ENCODE measurements around the gene ALDH3B2. TPM values are rescaled to one million over a fixed set of nuclear protein-coding genes. Genes with fewer than 3 reads are reported as not detected.
"Not testable (repeated sequence)": the region's sequence is repeated elsewhere in the genome, so short reads cannot be mapped to it uniquely, and the experiment has no call there.

ALDH3B2 gene
- total RNA-seq = not detected

DNA sequence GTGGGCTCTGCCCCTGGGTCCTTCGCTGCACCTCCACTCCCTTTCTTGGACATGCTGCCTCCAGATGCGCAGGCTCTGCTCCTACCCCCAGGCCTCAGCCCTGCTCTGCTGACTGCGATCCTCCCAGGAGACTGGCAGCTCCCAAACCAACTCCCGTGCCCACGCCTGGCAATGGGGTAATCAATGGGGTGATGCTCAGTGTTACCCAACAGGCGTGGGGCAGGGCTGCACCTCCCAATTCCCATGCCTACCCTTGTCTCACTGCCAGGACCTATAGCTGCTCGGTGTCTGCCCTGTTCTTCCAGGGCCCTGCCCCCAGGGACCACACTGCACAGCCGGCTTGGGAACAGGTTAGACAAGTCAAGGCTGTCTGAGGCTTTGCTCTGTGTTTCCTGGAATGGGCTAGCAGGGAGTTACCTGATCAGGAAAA, at the start of gene ALDH3B2:
ALDH3B2 (minus strand) TSS at position 182 of the 430 bp plus-strand sequence. CDS start 7,688 bp downstream, outside the sequence.
- H3K27ac ChIP-seq (replicated peaks in 1 of 4) = no peak within 1 kb of the TSS
- intact Hi-C loops (cut with DNase I) = no loop called here

GRCh38 chr11:67723036-67723435, 48.6 kb upstream of the ALDH3B2 start:
- H3K36me3 ChIP-seq; intact Hi-C loops (cut with DNase I); DNase-seq (ENCODE audit: extremely low spot score); H3K27me3 ChIP-seq; H3K9me3 ChIP-seq; H3K4me1 ChIP-seq; H3K4me3 ChIP-seq; H3K27ac ChIP-seq (replicated peaks in 1 of 4): not testable (repeated sequence)
- WGBS = 73% methylated on average over 9 of the region's 9 CpGs

More for the DNA sequence above, at the start of gene ALDH3B2:
- Histone ChIP-seq H3K27me3 (peaks cover 0 to 45% (median 0%) of the 10 kb centered on the region in 4 donors), H3K9me3 (peaks cover 0 to 7% (median 0%) of the 10 kb centered on the region in 4 donors), H3K36me3 (no peaks in the 10 kb centered on the region), H3K4me1 (no peaks in the 10 kb centered on the region), H3K4me3 (no peak within 1 kb of the TSS)
- WGBS = 87% methylated on average over 8 of the region's 8 CpGs
- no peak for DNase-seq (ENCODE audit: extremely low spot score)
- no peak for TF ChIP-seq EP300 (IDR thresholded peaks at IDR 0.05)
- TF ChIP-seq CTCF (IDR thresholded peaks at IDR 0.05) = no peak
- no peak for TF ChIP-seq POLR2AphosphoS5 (IDR thresholded peaks at IDR 0.05)

DNA sequence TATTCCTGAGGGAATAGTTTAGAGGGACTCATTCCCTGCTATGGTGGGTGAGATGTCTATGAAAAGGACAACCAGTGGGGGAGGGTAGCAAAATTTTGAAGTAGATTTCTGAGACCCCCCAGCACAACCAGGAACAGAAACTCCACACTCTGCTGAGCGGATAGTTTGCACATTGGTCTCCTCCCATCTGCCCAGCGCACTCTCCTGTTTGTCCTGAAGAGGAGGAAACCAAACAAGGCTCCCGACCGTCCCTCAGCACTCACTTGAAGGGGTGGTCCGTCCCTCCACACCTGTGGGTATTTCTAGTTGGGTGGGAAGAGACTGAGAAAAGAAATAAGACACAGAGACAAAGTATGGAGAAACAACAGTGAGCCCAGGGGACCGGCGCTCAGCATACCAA, 41.8 kb upstream of the ALDH3B2 start:
- H3K9me3 ChIP-seq; H3K4me1 ChIP-seq; H3K4me3 ChIP-seq; H3K27ac ChIP-seq (replicated peaks in 1 of 4); DNase-seq (ENCODE audit: extremely low spot score); H3K36me3 ChIP-seq: not testable (repeated sequence)
- WGBS = 69% methylated on average over 6 of the region's 7 CpGs
- peaks cover 0 to 18% (median 3%) of the 10 kb centered on the region in 4 donors for H3K27me3 ChIP-seq
- intact Hi-C loops (cut with DNase I) = loop anchor here (10.0 kb wide), 1 partner anchor 101 kb away; no protein-coding TSS in a partner anchor

DNA sequence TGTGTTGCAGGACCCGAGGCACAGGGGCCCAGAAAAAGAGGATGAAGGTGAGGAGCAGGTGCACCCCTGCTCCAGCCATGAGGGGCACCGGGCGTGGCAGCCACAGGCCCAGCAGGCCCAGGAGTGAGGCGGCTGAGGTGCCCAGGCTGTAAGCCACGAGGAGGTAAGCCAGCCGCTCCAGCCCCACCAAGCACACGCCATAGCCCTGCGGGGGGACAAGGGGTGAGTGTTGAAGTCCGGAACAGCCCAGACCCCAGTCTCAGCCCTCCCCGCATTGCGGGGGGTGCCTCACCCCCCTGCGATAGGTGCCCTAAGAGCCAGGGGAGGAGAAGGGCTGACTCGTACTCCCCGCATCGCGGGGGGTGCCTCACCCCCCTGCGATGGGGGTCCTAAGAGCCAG, 41.4 kb upstream of the ALDH3B2 start:
- 93% methylated on average over 10 of the region's 17 CpGs for WGBS
- H3K36me3 ChIP-seq; H3K4me3 ChIP-seq; H3K27ac ChIP-seq (replicated peaks in 1 of 4); DNase-seq (ENCODE audit: extremely low spot score); H3K9me3 ChIP-seq: not testable (repeated sequence)
- Histone ChIP-seq H3K4me1 (peaks cover 0 to 10% (median 7%) of the 10 kb centered on the region in 4 donors), H3K27me3 (peaks cover 0 to 21% (median 5%) of the 10 kb centered on the region in 4 donors)
- intact Hi-C loops (cut with DNase I) = loop anchor here (10.0 kb wide), 1 partner anchor 101 kb away; no protein-coding TSS in a partner anchor

DNA sequence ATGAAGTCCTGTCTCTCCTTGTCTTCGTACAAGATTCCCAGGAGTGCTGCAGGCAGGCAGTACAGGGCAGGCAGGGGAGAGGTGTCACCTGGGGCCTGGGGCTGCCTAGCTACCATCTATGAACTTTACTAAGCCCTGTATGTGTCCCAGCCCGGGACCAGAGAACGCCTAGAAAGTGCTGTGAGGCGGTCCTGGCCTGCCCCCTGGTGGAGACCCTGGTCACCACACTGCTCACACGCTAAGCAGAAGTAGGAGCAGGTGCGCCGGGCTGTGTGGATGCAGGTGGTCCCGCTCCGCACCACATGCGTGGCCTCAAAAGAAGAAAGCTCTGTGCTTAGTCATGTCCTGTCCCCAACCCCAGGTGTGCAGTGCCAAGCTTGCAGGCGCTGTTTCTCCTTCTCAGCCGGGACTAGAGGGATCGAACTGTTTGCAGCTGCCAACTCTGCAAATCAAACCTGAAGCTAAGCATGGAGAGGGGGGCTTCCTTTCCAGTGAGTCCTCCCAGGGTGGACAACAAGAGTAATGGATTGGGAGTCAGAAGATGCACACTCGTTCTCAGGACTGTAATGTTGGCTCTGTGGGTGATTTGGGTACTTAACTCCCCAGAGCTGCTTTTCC, 39.6 kb upstream of the ALDH3B2 start:
- intact Hi-C loops (cut with DNase I) = loop anchor here (10.0 kb wide), 1 partner anchor 99 kb away; no protein-coding TSS in a partner anchor
- not testable (repeated sequence) for H3K36me3 ChIP-seq; H3K27ac ChIP-seq (replicated peaks in 1 of 4); H3K4me3 ChIP-seq; H3K9me3 ChIP-seq; DNase-seq (ENCODE audit: extremely low spot score)
- H3K4me1 ChIP-seq = peaks cover 0 to 10% (median 7%) of the 10 kb centered on the region in 4 donors
- 53% methylated on average over 2 of the region's 14 CpGs for WGBS
- H3K27me3 ChIP-seq = peaks cover 0 to 30% (median 5%) of the 10 kb centered on the region in 4 donors
- peak; percentile 30 to 37 (median 30) for TF ChIP-seq CTCF (IDR thresholded peaks at IDR 0.05)

DNA sequence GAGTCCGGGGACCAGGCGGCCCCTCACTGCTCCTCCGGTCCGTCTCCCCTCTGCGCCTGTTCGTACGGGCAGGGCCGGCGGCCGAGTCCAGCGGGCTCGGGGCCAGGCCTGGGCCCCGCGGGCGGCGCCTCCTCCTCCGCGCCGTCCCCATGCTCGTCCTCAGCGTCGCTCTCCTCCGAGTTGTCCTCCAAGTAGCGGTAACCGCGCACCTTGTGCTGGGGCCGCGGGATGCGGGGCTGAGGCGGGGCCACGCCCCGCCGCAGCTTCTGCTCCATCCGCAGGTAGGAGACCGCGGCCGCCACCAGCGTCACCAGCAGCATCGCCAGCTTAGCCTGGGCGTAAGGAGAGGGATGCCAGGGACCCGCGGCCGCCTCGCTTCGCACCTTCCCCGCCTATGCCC, 37.3 kb upstream of the ALDH3B2 start:
- intact Hi-C loops (cut with DNase I) = loop anchor here (10.0 kb wide), 1 partner anchor 97 kb away; no protein-coding TSS in a partner anchor
- DNase-seq (ENCODE audit: extremely low spot score); H3K9me3 ChIP-seq; H3K36me3 ChIP-seq; H3K27ac ChIP-seq (replicated peaks in 1 of 4): not testable (repeated sequence)
- Histone ChIP-seq H3K4me1 (peaks cover 0 to 10% (median 7%) of the 10 kb centered on the region in 4 donors), H3K27me3 (peaks cover 0 to 30% (median 5%) of the 10 kb centered on the region in 4 donors), H3K4me3 (peak overlapping the region; percentile 15 to 28 (median 21))
- no CpG with 5 or more reads among the region's 46 CpGs for WGBS

- H3K27ac ChIP-seq (replicated peaks in 1 of 4); H3K36me3 ChIP-seq; H3K9me3 ChIP-seq; DNase-seq (ENCODE audit: extremely low spot score): not testable (repeated sequence)
- peaks cover 0 to 10% (median 7%) of the 10 kb centered on the region in 4 donors for H3K4me1 ChIP-seq
- no CpG with 5 or more reads among the region's 31 CpGs for WGBS
- intact Hi-C loops (cut with DNase I) = loop anchor here (10.0 kb wide), 1 partner anchor 96 kb away; no protein-coding TSS in a partner anchor
- peaks cover 0 to 30% (median 5%) of the 10 kb centered on the region in 4 donors for H3K27me3 ChIP-seq
- peak overlapping the region; percentile 15 to 24 (median 20) for H3K4me3 ChIP-seq
Measured at GRCh38 chr11:67711212-67711611, 36.8 kb upstream of the ALDH3B2 start.

DNA sequence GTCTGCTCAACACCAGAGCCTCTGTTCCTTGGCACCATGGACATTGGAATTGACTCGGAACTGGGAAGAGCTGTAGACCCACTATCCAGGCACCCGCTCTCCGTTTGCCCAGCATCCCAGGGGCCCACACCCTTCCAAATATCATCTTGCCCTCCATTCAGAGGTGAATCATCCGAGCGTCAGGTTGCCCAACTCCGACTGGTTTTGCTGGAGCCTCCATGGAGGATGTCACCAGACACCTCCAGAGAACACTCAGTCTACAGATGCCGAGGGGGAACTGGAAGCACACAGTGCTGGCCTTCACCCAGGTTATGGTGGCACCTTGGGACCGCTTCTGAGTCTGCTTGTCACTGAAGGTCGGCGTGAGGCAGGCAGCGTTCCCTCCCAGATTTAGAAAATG, 35.4 kb upstream of the ALDH3B2 start:
- H3K4me3 ChIP-seq; H3K9me3 ChIP-seq; DNase-seq (ENCODE audit: extremely low spot score); H3K27ac ChIP-seq (replicated peaks in 1 of 4); H3K36me3 ChIP-seq: not testable (repeated sequence)
- H3K27me3 ChIP-seq = peaks cover 0 to 30% (median 5%) of the 10 kb centered on the region in 4 donors
- intact Hi-C loops (cut with DNase I) = loop anchor here (10.0 kb wide), 1 partner anchor 95 kb away; no protein-coding TSS in a partner anchor
- H3K4me1 ChIP-seq = peaks cover 0 to 10% (median 7%) of the 10 kb centered on the region in 4 donors
- whole genome bisulfite sequencing = 97% methylated on average over 6 of the region's 11 CpGs

Measured in esophagus muscularis mucosa (tissue), 4 donors.